K562 (cell line): ENCODE data around the gene MYOM1.

Experiments used
- BCOR ChIP-seq: fragments of 450-650 bp; IDR thresholded peaks from 2 replicates; pipeline ENCODE4 v1.6.1; 2016
- FOS ChIP-seq: IDR thresholded peaks from 3 replicates; pipeline ENCODE4 v1.6.1; 2011; ENCODE audit not compliant: insufficient read length; ENCODE audit errors: extremely low read depth
- MAX ChIP-seq: sonication (generic); formaldehyde crosslinking; IDR thresholded peaks from 2 replicates; pipeline ENCODE4 v1.9.0; 2022; ENCODE audit warnings: mild to moderate bottlenecking, missing genetic modification reagents
- RFX5 ChIP-seq: IDR thresholded peaks from 2 replicates; pipeline ENCODE4 v1.6.1; 2011; ENCODE audit warnings: low read depth, mild to moderate bottlenecking, improper control_type of control experiment, low read length
- SMARCA4 ChIP-seq: fragments of 450-650 bp; IDR thresholded peaks from 2 replicates; pipeline ENCODE4 v1.6.1; 2016
- TF ChIP-seq, protein P1 (sequence below), 3 experiments: fragments of 200-800 bp in 1 of 3; fragments of 250-450 bp in 1 of 3; fragments of 450-650 bp in 1 of 3; sonication (Bioruptor Pico) in 1 of 3; sonication (Bioruptor generic) in 1 of 3; formaldehyde crosslinking in 1 of 3; IDR thresholded peaks; 2 replicates each; pipeline versions ENCODE4 v1.6.1 to v1.8.0; 2016 to 2022; ENCODE audit warnings: mild to moderate bottlenecking in 2 of 3, missing genetic modification characterization in 2 of 3, missing compliant biosample characterization in 1 of 3, moderate library complexity in 1 of 3

DNA sequence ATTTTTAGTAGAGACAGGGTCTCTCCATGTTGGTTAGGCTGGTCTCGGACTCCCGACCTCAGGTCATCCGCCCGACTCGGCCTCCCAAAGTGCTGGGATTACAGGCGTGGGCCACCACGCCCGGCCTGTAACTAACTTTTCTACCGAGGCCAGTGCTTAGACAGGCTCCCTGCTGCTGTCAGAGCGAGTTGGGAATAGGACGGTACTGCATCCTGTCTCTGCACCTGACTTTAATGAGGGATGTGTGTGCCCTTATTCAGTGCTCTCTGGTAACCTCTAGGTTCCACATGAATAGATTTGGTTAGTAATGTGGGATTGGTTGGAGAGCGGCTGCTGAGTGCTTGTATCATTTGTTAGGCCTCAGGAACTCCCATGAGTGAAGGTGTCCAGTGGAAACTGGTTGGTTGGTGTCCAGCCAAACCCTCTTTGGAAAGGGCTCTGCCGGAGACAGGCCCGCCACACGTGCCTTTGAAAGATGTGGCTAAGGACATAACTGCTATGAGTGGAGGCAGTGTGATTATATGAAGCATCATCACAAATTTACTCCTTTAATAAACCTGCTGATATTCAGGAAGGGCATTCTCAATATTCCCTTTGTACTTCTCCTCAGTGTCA lies 36.6 kb downstream of the MYOM1 start:
- TF ChIP-seq BCOR (no peak), MAX (CRISPR knock-in tag) (no peak), RFX5 (no peak), SMARCA4 (no peak), FOS (no peak)
- TF ChIP-seq, protein P1, sequence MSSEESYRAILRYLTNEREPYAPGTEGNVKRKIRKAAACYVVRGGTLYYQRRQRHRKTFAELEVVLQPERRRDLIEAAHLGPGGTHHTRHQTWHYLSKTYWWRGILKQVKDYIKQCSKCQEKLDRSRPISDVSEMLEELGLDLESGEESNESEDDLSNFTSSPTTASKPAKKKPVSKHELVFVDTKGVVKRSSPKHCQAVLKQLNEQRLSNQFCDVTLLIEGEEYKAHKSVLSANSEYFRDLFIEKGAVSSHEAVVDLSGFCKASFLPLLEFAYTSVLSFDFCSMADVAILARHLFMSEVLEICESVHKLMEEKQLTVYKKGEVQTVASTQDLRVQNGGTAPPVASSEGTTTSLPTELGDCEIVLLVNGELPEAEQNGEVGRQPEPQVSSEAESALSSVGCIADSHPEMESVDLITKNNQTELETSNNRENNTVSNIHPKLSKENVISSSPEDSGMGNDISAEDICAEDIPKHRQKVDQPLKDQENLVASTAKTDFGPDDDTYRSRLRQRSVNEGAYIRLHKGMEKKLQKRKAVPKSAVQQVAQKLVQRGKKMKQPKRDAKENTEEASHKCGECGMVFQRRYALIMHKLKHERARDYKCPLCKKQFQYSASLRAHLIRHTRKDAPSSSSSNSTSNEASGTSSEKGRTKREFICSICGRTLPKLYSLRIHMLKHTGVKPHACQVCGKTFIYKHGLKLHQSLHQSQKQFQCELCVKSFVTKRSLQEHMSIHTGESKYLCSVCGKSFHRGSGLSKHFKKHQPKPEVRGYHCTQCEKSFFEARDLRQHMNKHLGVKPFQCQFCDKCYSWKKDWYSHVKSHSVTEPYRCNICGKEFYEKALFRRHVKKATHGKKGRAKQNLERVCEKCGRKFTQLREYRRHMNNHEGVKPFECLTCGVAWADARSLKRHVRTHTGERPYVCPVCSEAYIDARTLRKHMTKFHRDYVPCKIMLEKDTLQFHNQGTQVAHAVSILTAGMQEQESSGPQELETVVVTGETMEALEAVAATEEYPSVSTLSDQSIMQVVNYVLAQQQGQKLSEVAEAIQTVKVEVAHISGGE (CRISPR knock-in tag; IDR thresholded peaks at IDR 0.05): no peak
